ENCODE results near the gene ATE1.

ATE1 gene

DNA sequence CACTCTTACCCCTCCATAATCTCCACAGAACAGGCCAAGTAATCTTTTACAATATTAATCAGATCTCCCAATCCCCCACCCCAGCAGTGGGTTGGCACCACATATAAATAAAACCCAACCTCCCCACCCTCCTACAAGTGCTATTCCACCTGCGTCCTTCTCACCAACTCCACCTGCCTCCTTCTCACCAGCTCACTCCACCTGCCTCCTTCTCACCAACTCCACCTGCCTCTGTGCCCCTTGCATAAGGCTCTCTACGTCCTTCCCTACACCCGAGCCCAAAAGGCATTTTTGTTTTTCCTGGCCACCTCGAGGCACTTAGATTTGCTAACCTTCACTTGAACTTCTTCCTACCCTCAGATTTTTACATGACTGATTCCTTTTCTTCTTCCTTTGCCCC, 89.7 kb downstream of the ATE1 start:
- CTCF ChIA-PET: interaction anchor here (6.7 kb wide), 1 partner anchor 13 kb away, joined by 53 read pairs; no protein-coding TSS in a partner anchor

DNA sequence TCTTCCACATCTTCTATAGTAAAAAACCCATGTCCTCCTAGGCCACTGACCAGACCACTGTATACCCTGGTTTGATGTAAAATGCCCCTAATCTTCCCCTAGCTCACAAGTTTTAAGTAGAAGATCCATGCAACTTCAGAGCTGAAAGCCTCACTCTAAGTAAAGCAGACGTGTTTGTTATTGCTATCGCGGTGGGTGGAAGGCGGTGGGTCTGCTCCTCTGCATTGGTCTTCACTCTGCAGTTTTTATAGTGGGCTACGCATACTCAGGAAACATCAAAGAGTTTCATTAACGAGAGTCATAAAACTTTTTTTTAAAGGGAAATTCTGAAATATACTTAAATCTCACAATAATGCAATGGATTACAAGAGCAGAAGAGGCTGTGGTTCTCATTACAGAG, 91.7 kb downstream of the ATE1 start:
- DNase-seq (ENCODE audit: extremely low spot score): no peak
- CTCF ChIA-PET: interaction anchor here (1.3 to 6.7 kb wide), 2 partner anchors 11 to 52 kb away, joined by 3 to 53 read pairs; no protein-coding TSS in a partner anchor
- TF ChIP-seq, protein P1, sequence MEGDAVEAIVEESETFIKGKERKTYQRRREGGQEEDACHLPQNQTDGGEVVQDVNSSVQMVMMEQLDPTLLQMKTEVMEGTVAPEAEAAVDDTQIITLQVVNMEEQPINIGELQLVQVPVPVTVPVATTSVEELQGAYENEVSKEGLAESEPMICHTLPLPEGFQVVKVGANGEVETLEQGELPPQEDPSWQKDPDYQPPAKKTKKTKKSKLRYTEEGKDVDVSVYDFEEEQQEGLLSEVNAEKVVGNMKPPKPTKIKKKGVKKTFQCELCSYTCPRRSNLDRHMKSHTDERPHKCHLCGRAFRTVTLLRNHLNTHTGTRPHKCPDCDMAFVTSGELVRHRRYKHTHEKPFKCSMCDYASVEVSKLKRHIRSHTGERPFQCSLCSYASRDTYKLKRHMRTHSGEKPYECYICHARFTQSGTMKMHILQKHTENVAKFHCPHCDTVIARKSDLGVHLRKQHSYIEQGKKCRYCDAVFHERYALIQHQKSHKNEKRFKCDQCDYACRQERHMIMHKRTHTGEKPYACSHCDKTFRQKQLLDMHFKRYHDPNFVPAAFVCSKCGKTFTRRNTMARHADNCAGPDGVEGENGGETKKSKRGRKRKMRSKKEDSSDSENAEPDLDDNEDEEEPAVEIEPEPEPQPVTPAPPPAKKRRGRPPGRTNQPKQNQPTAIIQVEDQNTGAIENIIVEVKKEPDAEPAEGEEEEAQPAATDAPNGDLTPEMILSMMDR (IDR thresholded peaks at IDR 0.05; ENCODE audit: control extremely low read depth, extremely low read depth, low read depth, missing control alignments): no peak
- POLR2A ChIA-PET: no interaction called here

More for the DNA sequence above, 89.7 kb downstream of the ATE1 start:
- TF ChIP-seq, protein P1 (IDR thresholded peaks at IDR 0.05; ENCODE audit: control extremely low read depth, extremely low read depth, low read depth, missing control alignments): no peak
- POLR2A ChIA-PET: no interaction called here
- no peak for DNase-seq (ENCODE audit: extremely low spot score)

- no peak for DNase-seq (ENCODE audit: extremely low spot score)
- CTCF ChIA-PET: interaction anchor here (1.2 to 6.7 kb wide), 2 partner anchors 10 to 13 kb away, joined by 3 to 53 read pairs; no protein-coding TSS in a partner anchor
- TF ChIP-seq, protein P1 (IDR thresholded peaks at IDR 0.05; ENCODE audit: control extremely low read depth, extremely low read depth, low read depth, missing control alignments): no peak
- POLR2A ChIA-PET: no interaction called here
Measured at GRCh38 chr10:121835376-121835775, 92.5 kb downstream of the ATE1 start.

DNA sequence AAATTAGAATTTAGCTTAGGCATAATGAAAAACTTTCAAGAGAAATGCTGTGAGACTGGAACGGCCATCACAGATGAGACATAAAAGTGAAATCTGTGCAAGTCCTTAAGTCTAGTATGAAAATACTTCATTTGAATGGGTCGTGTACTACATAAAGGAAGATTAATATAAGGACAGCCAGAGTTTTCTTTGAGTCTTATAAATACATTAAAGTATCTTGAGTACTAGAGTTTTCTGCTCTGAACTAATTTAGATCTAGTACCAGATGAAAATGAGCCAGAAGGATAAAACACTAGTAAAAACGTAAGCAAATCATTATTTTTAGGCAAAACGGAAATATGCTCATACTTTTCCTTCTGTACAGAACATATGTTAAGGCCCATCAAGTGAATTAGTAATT, 93.1 kb downstream of the ATE1 start:
- ChIA-PET POLR2A (no interaction called here), CTCF (interaction anchor here (1.2 to 6.7 kb wide), 2 partner anchors 9 to 14 kb away, joined by 3 to 53 read pairs; no protein-coding TSS in a partner anchor)
- TF ChIP-seq, protein P1 (IDR thresholded peaks at IDR 0.05; ENCODE audit: control extremely low read depth, extremely low read depth, low read depth, missing control alignments): no peak
- DNase-seq (ENCODE audit: extremely low spot score): no peak

- no peak for DNase-seq (ENCODE audit: extremely low spot score)
- TF ChIP-seq, protein P1 (IDR thresholded peaks at IDR 0.05; ENCODE audit: control extremely low read depth, extremely low read depth, low read depth, missing control alignments): no peak
- CTCF ChIA-PET: interaction anchor here (1.2 to 6.7 kb wide), 2 partner anchors 8 to 884 kb away, joined by 3 to 53 read pairs; no protein-coding TSS in a partner anchor
- POLR2A ChIA-PET: no interaction called here
Measured at GRCh38 chr10:121833387-121833786, 94.4 kb downstream of the ATE1 start.

DNA sequence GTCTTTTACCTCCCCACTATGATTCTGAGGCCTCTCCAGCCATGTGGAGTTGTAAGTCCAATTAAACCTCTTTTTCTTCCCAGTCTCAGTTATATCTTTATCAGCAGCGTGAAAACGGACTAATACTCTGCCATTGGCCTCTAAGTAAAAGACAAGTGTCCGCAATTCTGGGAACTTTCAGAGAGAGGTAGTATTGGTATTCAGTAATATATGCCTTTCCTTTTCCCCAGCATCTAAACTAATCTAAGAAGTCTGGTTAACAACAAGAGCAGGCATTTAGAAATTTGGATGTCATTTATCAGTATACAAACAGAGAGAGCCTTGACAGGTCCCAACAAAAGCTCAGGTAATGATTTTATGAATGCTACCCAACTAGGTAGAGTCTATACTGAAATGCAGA, 95.2 kb downstream of the ATE1 start:
- TF ChIP-seq, protein P1 (IDR thresholded peaks at IDR 0.05; ENCODE audit: control extremely low read depth, extremely low read depth, low read depth, missing control alignments): no peak
- no peak for DNase-seq (ENCODE audit: extremely low spot score)
- ChIA-PET CTCF (interaction anchor here (1.0 to 6.7 kb wide), 3 partner anchors 7 to 46 kb away, joined by 3 to 53 read pairs (median 3); no protein-coding TSS in a partner anchor), POLR2A (no interaction called here)

All from GM10248 (cell line).